22Rv1 (cell line): ENCODE data around the gene SLC1A2.

ENCODE experiments used
- ZFX ChIP-seq: fragments of 450-650 bp; IDR thresholded peaks from 2 replicates; pipeline ENCODE4 v1.6.1; 2017; ENCODE audit warnings: antibody characterized with exemption, borderline replicate concordance
- TF ChIP-seq, protein P1 (sequence below): fragments of 450-650 bp; IDR thresholded peaks from 2 replicates; pipeline ENCODE4 v1.5.1; 2017; ENCODE audit warnings: mild to moderate bottlenecking

DNA sequence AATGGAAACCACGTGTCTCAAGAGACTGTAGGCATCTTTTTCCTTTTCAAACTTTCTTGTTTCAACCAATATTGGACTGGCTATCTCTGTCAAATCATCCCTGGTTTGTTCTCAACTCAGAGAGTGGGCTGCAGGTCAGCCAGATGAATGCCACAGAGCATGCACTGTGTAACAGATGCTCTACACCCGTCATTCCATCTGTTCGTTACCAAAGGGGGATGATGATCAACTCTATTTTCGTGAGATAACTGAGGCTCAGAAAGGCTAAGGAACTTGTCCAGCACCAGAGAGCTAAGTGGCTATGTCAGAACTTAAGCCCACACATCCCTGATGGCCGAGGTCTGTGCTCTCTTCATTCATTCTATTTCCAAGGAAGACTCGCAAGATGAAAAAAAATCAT lies 42.1 kb downstream of the SLC1A2 start:
- TF ChIP-seq, protein P1, sequence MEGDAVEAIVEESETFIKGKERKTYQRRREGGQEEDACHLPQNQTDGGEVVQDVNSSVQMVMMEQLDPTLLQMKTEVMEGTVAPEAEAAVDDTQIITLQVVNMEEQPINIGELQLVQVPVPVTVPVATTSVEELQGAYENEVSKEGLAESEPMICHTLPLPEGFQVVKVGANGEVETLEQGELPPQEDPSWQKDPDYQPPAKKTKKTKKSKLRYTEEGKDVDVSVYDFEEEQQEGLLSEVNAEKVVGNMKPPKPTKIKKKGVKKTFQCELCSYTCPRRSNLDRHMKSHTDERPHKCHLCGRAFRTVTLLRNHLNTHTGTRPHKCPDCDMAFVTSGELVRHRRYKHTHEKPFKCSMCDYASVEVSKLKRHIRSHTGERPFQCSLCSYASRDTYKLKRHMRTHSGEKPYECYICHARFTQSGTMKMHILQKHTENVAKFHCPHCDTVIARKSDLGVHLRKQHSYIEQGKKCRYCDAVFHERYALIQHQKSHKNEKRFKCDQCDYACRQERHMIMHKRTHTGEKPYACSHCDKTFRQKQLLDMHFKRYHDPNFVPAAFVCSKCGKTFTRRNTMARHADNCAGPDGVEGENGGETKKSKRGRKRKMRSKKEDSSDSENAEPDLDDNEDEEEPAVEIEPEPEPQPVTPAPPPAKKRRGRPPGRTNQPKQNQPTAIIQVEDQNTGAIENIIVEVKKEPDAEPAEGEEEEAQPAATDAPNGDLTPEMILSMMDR, result no peak
- no peak for TF ChIP-seq ZFX
